GM18499 (cell line): ENCODE data around the gene TFDP1.
"Not testable (repeated sequence)": the region's sequence is repeated elsewhere in the genome, so short reads cannot be mapped to it uniquely, and the experiment has no call there.

Source experiments
- ATAC-seq: cut with Tn5 transposase; IDR thresholded peaks from one replicate; pipeline ENCODE4 v1.9.1; 2021; ENCODE audit warnings: moderate number of reproducible peaks; ENCODE audit not compliant: insufficient read depth, unreplicated experiment

TFDP1 gene

GRCh38 chr13:113548778-113549621 is 35.6 kb upstream of the TFDP1 start:
- no peak for ATAC-seq

GRCh38 chr13:113550453-113550852 is 34.1 kb upstream of the TFDP1 start:
- ATAC-seq = no peak

- ATAC-seq = no peak
Observed at GRCh38 chr13:113551081-113552000, 33.2 kb upstream of the TFDP1 start.

GRCh38 chr13:113552079-113552478 is 32.5 kb upstream of the TFDP1 start:
- ATAC-seq = no peak

DNA sequence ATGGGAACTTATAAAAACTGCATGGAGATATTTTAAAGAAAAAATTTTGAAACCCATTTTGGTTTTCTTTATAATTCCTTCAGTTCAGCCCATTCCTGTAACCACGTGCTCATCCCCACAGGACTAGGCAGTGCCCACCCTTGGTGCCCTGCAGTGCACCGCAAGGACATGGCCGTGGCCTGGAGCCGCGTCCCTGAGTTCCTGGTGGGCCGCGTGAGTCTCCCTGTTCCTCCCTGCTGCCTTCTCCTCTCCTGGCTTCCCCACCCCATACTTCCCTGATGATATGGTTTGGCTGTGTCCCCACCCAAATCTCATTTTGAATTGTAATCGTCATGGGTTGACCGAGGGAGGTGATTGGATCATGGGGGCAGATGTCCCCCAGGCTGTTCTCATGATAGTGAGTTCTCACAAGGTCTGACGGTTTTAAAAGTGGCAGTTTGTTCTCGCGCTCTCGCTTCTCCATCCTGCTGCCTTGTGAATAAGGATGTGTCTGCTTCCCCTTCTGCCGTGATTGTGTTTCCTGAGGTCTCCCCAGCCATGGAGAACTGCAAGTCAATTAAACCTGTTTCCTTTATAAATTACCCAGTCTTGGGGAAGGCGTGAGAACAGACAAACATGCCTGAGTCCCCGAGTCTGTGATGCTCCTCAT is 31.6 kb upstream of the TFDP1 start:
- ATAC-seq = no peak

DNA sequence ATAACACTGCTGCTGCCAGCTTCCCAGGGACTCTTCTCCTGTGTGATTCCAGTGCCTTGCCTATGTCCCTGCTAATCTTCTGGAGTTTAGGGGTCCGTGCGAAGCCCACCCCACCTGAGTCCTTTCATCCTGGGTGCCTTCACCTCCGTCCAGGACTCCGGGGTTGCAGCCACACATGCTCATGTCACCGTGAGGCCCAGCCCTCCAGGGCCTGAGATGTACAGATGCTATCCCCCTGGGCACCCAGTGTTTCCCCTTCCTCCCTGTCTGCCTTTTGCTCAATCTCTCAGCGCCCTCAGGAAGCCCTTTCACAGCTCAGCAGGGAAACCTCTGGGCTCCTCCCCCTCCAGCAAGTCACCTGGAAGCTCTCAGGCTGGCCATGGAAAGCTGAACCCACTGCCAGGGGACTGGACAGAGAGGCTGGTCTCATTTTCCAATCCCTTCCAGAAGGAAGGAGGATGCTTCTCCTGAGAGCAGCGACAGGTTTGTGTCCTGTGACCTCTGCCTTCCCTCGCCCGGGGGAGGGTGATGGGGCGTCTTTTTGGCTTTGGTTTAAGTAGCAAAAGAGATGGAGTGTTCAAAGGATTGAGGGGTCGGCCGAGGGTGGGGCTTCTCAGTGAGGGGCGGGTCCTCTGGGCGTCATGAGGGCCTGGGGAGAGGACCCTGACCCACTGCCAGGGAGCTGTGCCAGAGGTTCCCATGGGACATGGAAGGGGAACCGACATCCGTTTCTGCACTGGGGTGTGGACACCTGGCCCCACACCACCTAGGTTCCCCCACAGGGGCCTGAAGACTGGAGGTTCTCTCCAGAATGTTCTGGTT is 30.8 kb upstream of the TFDP1 start:
- no peak for ATAC-seq

- no peak for ATAC-seq
Observed at GRCh38 chr13:113554333-113554700, 30.2 kb upstream of the TFDP1 start.

DNA sequence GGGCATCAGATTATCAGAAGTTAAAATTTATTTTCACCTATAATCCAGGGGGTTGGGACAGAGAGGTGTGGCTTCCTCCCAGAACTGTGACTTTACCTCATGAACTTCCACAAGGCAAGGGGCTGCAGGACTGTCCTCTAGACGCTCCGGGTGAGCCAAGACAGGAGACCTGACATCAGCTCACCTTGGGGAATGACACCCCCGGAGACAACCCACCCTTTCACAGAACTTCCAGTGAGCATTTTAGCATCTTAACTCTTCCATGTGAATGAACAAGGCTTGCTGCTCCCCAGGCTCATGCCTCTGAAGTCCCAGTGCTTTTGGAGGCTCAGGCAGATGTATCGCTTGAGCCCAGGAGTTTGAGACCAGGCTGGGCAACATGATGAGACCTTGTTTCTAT is 29.4 kb upstream of the TFDP1 start:
- no peak for ATAC-seq

GRCh38 chr13:113557013-113557412 is 27.5 kb upstream of the TFDP1 start:
- ATAC-seq = no peak

DNA sequence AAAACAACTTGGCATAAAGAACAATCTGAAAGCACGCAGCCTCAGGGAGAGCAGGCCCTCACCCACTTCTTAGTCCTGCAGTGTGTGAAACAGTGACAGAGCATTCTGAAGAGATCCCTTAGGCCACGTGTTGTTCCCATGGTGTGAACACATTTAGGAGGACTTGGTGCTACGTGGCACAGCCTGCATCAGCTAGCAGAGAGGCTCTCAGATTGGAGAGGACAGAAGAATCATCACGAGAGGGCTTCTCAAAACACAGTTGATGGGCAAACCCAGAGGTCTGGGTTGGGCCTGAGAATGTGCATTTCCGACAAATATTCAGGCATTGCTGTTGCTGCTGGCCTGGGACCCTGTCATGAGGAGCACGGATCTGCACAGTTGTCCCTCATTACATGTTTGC is 26.1 kb upstream of the TFDP1 start:
- ATAC-seq = no peak

DNA sequence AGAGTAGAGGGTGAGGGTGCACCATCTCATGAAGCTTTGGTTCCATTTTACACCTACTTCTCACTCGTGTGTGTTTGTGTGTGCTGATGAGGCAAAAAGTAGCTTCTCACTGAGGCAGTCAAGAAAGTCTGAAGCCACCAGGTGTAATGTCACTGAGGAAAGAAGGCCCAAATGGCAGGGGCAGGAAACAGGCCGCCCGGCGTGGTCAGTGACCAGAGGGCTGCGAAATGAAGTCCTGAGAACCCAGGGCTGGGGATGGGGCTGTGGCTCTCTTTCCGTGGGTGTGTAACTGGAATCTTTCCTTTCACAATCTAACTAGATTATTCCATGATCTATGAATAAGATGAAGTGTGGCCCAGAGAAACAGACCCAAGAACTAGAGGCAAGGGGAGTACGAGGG is 25.5 kb upstream of the TFDP1 start:
- no peak for ATAC-seq

DNA sequence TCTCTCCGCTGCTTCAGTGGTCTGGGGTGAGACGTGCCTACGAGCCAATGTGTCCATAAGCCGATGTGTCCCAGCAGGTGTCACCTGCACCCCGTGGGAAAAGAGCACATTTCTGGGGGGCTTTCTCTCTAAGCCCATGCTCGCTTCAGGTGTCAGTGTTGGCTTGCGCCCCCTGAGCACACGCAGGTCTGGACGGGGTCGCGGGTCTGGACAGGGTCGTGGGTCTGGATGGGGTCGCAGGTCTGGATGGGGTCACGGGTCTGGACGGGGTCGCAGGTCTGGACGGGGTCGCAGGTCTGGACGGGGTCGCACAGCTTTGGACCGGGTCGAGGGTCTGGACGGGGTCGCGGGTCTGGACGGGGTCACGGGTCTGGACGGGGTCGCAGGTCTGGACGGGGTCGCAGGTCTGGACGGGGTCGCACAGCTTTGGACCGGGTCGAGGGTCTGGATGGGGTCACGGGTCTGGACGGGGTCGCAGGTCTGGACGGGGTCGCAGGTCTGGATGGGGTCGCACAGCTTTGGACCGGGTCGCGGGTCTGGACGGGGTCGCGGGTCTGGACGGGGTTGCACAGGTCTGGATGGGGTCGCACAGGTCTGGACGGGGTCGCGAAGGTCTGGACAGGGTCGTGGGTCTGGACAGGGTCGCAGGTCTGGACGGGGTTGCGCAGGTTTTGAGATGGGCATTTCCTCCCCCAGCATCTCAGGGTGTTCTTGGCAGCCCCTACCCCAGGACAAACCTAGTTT is 24.5 kb upstream of the TFDP1 start:
- ATAC-seq = no peak

GRCh38 chr13:113560645-113561416 is 23.7 kb upstream of the TFDP1 start:
- ATAC-seq = no peak

DNA sequence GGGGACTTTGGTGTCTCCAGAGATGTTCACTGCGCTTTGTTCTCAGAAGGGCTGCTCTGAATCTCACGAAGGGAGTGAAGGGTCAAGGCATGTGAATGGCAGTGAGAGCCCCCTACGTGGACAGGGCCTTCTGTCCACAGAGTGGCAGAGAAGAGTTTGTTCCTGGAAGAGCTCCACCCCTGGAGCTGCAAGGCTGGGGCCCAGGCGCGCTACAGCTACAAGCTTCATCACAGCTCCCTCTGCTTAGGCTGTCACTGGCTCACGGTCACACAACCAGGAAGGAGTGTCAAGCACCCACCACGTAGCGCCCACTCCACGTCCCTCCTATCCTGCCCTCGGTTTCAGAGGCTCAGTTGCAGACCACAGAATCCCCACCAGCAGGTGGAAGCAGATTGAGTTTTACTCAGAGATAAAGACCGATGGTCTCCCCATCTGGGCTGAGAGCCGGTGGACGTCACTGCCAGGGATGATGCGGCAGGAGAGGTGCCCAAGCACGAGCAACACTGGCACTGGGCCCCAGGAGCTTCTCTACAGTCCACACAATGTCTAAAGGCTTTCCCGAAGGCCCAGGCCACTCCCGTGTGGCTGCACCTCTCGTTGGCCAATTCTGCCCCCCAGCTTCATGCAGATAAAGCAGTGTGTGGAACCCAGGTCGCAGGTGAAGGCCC is 23.0 kb upstream of the TFDP1 start:
- no peak for ATAC-seq

DNA sequence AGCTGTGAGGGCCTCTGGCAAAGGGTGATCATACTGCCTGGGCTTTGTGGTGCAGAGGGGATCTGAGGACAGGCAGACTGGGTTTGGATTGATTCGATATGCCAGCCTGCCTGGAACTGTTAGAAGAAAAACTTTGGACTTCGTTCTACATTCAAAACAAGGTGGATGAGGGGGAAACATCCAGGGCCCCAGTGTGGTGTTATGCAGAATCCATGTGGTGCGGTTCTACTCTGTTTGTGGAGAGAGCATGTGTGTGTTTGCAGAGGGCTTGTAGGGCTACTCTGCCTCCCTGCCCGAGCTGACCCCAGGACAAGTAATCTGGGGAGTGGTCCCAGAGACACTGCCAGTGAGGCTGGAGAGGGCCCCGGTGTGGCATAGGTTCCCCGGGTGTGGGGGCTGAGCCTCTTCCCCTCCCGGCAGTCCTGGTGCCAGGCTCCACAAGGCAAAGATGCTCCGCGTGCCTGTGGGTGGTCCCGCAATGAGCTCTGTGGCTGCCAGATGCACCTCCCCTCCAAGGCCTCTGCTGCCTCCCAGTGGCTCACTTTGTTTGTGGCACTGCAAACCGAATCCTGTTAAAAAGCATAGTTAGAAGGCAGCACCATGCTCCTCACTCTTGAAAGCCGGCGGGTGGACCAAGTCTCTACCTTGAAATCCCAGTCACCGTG is 22.3 kb upstream of the TFDP1 start:
- no peak for ATAC-seq

- ATAC-seq = no peak
Observed at GRCh38 chr13:113562844-113563243, 21.7 kb upstream of the TFDP1 start.

GRCh38 chr13:113563511-113563910 is 21.0 kb upstream of the TFDP1 start:
- ATAC-seq = not testable (repeated sequence)
